Activated CD8-positive, alpha-beta memory T cell treated with anti-CD3 and anti-CD28 coated beads, Interleukin-2, amount 50 U/mL, for 48 hours (primary cell): ENCODE measurements around the gene KANK4.

Experiments used
- DNase-seq: peaks from one replicate; pipeline ENCODE4 v3.0.0-alpha.2; 2020

Gene KANK4

GRCh38 chr1:62304515-62304914 lies 14.7 kb downstream of the KANK4 start:
- no peak for DNase-seq

DNA sequence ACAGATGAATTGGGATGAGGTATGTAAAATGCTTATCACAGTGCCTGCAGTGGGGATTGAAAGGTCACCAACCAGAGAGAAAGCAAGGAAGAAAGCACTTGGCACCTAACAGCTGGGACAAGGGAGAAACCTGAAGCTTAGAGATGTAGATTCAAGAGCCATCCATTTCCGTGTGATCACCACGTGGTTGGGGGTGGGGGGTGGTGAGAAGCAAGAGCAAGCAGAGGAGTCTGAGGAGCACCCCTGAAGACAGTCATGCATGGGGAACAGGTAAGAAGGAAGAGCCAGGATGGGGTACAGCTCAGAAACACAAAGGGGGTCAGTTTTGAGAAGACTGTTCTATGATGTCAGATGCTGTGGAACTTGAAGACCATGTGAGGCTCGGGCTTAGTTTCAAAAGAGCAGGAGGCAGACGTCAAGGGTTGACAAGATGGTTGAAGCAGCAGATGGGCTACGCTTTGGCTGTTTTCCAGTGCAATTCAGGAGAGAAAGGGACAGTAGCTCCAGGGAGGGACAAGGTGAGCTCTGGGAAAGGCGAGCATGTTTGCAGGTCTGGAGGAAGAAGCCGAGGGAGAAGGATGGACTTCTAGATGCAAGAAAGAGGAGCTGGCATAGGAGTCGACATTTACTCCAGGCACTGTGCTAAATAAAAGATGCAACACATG lies 17.4 kb downstream of the KANK4 start:
- no peak for DNase-seq

GRCh38 chr1:62299426-62300200 lies 19.6 kb downstream of the KANK4 start:
- DNase-seq, result no peak

DNA sequence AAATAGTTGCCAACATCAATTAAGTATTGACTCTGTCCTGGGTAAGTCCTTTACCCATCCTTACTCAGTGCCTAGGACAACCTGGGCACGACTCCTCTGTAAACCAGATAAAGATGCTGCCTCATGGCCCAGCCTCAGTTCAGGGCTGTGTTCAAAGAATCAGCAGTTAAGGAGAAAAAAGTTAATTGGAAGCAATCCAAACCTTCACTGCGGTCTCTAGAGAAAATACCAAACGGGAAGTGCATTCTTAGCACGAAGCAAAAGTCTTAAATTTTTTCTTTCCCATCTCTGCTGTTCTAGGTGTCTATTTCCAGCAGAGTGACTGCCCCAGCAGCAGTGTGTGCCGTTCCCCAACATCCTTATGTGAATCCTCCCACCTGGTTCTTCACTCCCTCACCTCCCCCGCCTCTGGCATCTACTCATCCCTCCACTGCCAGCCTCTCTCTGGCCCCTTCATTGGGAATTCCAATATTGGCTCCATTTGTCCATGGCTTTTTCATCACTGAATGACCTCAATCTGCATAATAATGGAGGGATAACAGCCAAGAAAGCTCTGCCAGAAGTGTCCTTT lies 23.2 kb downstream of the KANK4 start:
- no peak for DNase-seq

GRCh38 chr1:62294261-62294660 lies 25.0 kb downstream of the KANK4 start:
- DNase-seq, result no peak

DNA sequence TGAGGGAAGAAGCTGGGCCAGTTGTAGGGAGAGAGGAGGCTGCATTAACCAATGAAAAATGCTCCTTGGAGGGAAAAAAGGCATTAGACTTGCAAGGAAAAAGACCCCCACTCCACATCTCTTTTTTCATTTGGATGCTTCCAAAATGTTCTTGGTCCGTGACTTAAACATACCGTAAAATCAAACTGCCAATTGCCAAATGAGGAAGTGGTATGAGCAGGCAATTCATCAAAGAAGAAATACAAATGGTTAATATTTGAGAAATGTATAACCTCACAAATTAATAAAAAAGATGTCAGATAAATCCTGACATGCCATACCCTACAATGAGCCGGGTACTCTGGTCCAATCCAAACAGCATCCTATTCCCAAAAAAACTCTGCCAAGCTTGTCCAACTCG lies 30.6 kb downstream of the KANK4 start:
- DNase-seq, result no peak

DNA sequence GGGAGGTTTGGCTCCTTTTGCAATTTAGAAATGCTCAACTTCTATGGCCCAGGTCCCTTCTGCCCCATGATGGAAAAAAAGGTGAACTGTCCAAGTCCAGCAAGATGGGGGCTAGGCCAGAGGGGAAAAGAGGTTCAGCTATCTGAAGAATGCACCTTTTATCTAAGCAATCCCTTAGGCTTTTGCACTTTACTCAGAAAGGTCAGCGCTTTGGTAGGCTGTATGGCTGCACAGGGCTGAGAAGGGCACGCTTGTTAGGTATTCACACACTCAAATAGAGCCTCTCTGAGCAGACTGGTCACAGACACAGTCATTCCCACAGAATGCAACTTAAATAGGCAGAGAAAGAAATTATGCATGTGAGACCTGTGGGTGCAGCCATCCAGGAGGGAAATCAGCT lies 31.0 kb downstream of the KANK4 start:
- no peak for DNase-seq

DNA sequence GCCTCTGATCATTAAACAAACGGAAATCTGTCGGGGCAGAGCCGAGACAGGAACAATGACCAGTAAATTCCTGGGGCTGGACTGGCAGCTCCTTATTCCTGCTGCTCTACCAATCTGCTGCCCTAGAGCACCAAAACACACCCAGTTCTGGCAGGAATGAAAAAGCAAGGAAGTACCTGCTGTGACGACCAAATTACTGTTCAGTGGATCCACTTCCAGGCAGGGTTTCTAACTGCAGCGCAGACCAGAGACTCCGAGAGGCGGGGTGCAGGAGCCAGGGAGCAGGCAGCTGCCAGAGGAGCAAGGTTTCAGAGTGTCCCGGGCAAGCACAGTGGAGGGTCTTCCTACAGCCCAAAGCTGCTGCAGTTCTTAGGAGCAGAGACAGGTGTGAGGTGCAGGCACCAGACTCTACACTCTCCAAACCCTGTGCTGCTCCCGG lies 32.4 kb downstream of the KANK4 start:
- DNase-seq, result no peak

GRCh38 chr1:62285984-62286785 lies 33.0 kb downstream of the KANK4 start:
- DNase-seq, result no peak

GRCh38 chr1:62285440-62285839 lies 33.8 kb downstream of the KANK4 start:
- DNase-seq, result no peak

DNA sequence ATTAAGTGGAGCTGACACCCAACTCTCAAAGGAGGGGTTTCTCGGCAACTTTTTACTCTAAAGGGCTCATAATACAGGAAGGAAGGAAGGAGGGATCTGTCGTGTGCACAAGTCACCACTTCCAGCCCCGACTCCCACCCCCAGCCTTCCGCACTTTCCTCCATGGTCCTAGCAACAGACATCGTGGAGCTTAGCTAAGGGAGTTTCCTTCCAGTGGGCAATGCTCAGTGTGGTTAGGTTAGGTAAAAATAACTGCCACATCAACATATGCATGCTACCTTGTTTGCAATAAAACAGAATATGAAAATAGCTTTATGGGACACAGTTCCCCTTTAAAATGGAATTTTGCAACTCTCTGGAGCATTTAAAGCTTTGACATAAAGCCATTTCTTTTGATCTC lies 35.2 kb downstream of the KANK4 start:
- DNase-seq, result no peak

DNA sequence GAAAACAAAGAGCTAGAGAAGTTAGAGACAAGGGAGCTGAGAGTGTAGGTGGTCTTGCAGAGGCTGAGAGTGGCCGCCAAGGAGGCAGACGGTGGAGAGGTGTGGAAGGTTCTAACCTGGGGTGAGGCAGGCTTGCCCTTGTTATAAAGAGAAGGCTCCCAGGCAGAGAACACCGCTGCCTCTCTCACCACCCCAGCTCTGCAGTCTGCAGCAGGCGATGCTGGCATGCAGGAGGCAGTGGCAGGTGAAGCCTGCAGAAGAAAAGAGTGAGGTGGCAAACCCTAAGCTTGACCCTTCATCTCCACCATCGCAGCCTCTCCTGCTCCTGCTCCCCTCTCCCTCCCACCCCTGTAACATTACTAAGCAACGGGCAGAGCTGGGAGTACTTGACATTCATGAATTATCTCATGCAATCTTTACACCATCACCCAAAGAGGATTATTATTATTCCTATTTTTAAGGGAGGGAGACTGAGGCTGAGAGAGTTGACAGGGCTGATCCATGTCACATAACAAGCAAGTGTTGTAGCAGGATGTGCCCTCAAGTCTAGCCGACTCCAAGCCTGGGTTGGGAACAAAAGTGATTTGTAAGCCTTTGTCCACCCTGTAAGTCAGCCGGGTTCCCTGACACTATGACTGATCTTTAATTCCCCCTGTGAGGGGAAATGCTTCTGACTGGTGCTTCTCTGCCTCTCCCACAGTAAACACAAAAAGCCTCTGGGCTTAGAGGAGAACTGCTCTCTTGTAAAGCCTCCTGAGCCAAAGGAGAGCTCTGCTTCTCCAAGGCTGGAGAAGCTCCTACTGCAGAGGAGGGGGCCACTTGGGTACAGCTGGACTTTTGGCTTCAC lies 36.1 kb downstream of the KANK4 start:
- no peak for DNase-seq

DNA sequence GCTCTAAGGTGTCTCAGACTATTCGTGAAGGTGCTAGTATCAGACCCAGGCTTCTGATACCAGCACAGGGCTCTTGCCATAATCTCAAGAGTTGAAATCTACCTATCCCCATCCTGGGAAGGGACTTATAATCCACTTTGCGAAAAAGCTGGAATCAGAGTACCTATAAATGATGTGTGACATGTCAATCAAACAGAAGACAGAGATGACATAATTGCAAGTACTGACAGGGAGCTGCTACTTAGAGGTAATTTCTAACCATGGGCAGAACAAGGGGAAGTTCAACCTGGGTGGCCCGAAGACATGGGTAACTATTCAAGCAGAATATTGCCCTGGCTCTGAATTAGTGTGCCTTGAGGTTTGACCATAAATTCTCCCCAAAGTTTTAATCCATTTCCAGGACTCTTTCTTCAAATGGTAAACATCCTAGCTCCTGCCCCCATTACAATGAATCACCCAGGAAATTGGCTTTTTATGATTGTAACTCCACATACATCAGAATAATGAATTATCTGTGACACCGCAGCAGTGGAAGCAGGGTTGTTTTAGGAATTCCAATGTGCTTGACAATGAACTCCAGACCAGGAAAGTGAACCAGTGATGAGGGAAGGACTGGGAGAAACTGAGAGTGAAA lies 37.2 kb downstream of the KANK4 start:
- no peak for DNase-seq

GRCh38 chr1:62280960-62281465 lies 38.2 kb downstream of the KANK4 start:
- DNase-seq, result no peak

DNA sequence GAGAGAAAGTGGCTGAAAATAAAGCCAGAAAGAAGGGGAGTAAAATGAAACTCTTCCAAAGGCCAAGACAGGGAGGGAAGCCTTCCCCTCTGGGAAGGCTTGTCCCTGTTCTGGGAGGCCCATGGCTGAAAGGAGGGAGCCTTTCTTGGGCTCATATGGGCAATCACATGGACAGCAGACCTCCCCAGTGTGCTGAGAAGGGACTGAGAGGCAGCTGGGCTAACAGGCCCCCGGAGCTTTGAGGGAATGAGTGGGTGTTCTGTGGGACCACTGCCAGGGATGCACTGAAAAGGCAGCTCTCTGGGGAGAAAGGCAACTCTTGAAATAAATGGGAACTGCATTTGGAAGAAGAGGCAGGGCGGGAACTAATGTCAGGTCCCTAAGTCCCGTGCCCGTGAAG lies 39.1 kb downstream of the KANK4 start:
- DNase-seq, result no peak

GRCh38 chr1:62276791-62277190 lies 42.4 kb downstream of the KANK4 start:
- no peak for DNase-seq

GRCh38 chr1:62274496-62275485 lies 44.4 kb downstream of the KANK4 start:
- DNase-seq, result no peak

DNA sequence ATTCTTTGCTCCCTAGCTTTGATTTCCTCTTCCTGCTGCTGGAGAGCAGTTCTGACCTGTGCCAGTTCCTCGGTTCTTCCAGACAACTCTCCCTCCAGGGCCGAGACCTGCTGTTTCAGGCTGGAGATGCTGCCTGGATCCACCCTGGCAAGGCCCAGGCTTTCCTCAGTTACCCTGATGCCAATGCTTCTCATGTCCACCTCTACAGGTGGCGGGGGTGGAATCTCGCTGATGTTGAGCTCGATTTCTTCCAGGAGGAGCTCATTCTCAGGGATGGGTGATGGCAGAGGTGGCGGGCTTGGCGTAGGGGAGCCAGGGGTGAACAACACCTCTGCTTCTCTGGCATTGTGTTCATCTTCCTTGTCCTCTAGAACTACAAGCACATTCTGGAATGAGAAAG lies 45.3 kb downstream of the KANK4 start:
- DNase-seq, result no peak

GRCh38 chr1:62271948-62272728 lies 47.1 kb downstream of the KANK4 start:
- DNase-seq, result peak; percentile 65

- DNase-seq, result no peak
These were observed 48.1 kb downstream of the KANK4 start for GRCh38 chr1:62271134-62271533.
